ENCODE measurements around the gene PIEZO1. TPM values are rescaled to one million over a fixed set of nuclear protein-coding genes. Genes with fewer than 3 reads are reported as not detected.
A peak's percentile ranks its signal among the peaks of the same experiment; 100 is the strongest.

PIEZO1 gene
- total and polyA plus RNA-seq, 2 donors (not counting 1 experiment from before 2014, with no cell fraction given), result 94.5 to 313 TPM

DNA sequence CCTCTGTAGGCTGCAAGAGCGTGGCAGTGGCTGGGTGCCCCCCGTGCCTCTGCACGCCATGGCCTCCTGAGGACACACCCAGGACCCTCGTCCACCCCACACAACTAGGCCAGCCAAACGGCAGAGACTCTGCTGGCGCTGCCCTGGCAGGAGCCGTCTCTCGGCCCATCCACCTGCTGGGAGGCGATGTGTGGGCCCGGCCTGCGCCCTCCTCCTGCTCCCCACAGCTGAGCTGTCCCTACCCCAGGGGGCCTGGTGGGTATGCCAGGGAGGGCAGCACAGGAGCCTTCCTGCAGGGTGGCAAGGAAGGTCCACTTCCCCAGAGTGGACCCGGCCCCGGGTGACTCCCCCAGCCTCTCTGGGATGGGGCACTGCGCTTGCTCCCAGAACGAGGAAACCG lies 85.8 kb downstream of the PIEZO1 start:
- H3K4me1 ChIP-seq (ENCODE audit: control insufficient read depth, extremely low read depth, insufficient read depth, low read length), result peaks cover 11% of the 10 kb centered on the region
- H2AFZ ChIP-seq (ENCODE audit: low read length), result no peak overlapping the region
- H3K27ac ChIP-seq (ENCODE audit: insufficient read depth, low read length), result no peak overlapping the region
- H3K79me2 ChIP-seq (ENCODE audit: control insufficient read depth, insufficient read depth, low read length), result peaks cover 7% of the 10 kb centered on the region
- TF ChIP-seq, protein P1, sequence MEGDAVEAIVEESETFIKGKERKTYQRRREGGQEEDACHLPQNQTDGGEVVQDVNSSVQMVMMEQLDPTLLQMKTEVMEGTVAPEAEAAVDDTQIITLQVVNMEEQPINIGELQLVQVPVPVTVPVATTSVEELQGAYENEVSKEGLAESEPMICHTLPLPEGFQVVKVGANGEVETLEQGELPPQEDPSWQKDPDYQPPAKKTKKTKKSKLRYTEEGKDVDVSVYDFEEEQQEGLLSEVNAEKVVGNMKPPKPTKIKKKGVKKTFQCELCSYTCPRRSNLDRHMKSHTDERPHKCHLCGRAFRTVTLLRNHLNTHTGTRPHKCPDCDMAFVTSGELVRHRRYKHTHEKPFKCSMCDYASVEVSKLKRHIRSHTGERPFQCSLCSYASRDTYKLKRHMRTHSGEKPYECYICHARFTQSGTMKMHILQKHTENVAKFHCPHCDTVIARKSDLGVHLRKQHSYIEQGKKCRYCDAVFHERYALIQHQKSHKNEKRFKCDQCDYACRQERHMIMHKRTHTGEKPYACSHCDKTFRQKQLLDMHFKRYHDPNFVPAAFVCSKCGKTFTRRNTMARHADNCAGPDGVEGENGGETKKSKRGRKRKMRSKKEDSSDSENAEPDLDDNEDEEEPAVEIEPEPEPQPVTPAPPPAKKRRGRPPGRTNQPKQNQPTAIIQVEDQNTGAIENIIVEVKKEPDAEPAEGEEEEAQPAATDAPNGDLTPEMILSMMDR (conservative IDR thresholded peaks at IDR 0.05 in 1 of 2, IDR thresholded peaks at IDR 0.05 in 1 of 2; ENCODE audit: low read depth in 1 of 2, low read length in 2 of 2), result no peak
- TF ChIP-seq EZH2 (IDR thresholded peaks at IDR 0.05; ENCODE audit: low read length, missing control alignments), result no peak
- no peak overlapping the region for H3K4me3 ChIP-seq (replicated peaks in 1 of 4; ENCODE audit: control extremely low read depth in 1 of 4, insufficient read depth in 1 of 4, low read depth in 3 of 4, low read length in 4 of 4)
- no peak overlapping the region for H3K9ac ChIP-seq (ENCODE audit: insufficient read depth, low read length)
- peaks cover 17% of the 10 kb centered on the region for H3K36me3 ChIP-seq (ENCODE audit: control insufficient read depth, insufficient read depth, low read length)
- H3K4me2 ChIP-seq (ENCODE audit: extremely low read depth, insufficient read depth, low read length), result no peak overlapping the region
- no peaks in the 10 kb centered on the region for H4K20me1 ChIP-seq (ENCODE audit: control insufficient read depth, extremely low read depth, insufficient read depth, low read length)
- H3K9me3 ChIP-seq (ENCODE audit: control insufficient read depth, insufficient read depth, low read depth, low read length), result no peaks in the 10 kb centered on the region
- H3K27me3 ChIP-seq (ENCODE audit: control insufficient read depth, insufficient read depth, low read length), result no peaks in the 10 kb centered on the region
- no peak for DNase-seq (ENCODE audit: low read depth in 2 of 2)

DNA sequence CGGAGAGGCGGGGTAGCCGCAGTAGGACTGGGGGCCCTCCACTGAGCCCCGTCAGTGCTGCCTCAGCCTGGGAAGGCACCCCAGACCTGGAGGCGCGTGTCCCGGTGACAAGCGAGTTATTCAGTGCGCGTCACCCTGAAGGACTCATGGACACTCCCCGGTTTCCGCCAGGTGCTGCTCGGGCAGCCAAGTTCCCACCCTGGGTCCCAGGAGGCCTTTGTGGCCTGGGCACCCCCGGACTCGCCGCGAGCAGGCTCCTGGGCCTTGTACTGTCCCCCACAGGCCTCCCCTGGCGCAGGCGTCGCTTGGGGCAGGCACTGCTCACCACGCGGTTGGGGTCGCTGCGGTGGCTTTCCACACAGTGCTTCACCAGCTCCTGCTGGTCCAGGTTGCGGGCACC lies 86.4 kb downstream of the PIEZO1 start:
- no peak overlapping the region for H3K4me3 ChIP-seq (replicated peaks in 1 of 4; ENCODE audit: control extremely low read depth in 1 of 4, insufficient read depth in 1 of 4, low read depth in 3 of 4, low read length in 4 of 4)
- H3K27me3 ChIP-seq (ENCODE audit: control insufficient read depth, insufficient read depth, low read length), result no peaks in the 10 kb centered on the region
- no peak for TF ChIP-seq EZH2 (IDR thresholded peaks at IDR 0.05; ENCODE audit: low read length, missing control alignments)
- TF ChIP-seq, protein P1 (conservative IDR thresholded peaks at IDR 0.05 in 1 of 2, IDR thresholded peaks at IDR 0.05 in 1 of 2; ENCODE audit: low read depth in 1 of 2, low read length in 2 of 2), result no peak
- no peak overlapping the region for H3K27ac ChIP-seq (ENCODE audit: insufficient read depth, low read length)
- H2AFZ ChIP-seq (ENCODE audit: low read length), result no peak overlapping the region
- H3K79me2 ChIP-seq (ENCODE audit: control insufficient read depth, insufficient read depth, low read length), result peaks cover 5% of the 10 kb centered on the region
- no peak overlapping the region for H3K4me2 ChIP-seq (ENCODE audit: extremely low read depth, insufficient read depth, low read length)
- H3K4me1 ChIP-seq (ENCODE audit: control insufficient read depth, extremely low read depth, insufficient read depth, low read length), result peaks cover 11% of the 10 kb centered on the region
- no peak overlapping the region for H3K9ac ChIP-seq (ENCODE audit: insufficient read depth, low read length)
- H3K36me3 ChIP-seq (ENCODE audit: control insufficient read depth, insufficient read depth, low read length), result peaks cover 17% of the 10 kb centered on the region
- no peaks in the 10 kb centered on the region for H4K20me1 ChIP-seq (ENCODE audit: control insufficient read depth, extremely low read depth, insufficient read depth, low read length)
- H3K9me3 ChIP-seq (ENCODE audit: control insufficient read depth, insufficient read depth, low read depth, low read length), result no peaks in the 10 kb centered on the region
- DNase-seq (ENCODE audit: low read depth in 2 of 2), result no peak

- Histone ChIP-seq H3K79me2 (ENCODE audit: control insufficient read depth, insufficient read depth, low read length) (peaks cover 3% of the 10 kb centered on the region), H3K4me1 (ENCODE audit: control insufficient read depth, extremely low read depth, insufficient read depth, low read length) (peaks cover 11% of the 10 kb centered on the region), H4K20me1 (ENCODE audit: control insufficient read depth, extremely low read depth, insufficient read depth, low read length) (no peaks in the 10 kb centered on the region), H3K27ac (ENCODE audit: insufficient read depth, low read length) (no peak overlapping the region), H3K9me3 (ENCODE audit: control insufficient read depth, insufficient read depth, low read depth, low read length) (no peaks in the 10 kb centered on the region), H3K9ac (ENCODE audit: insufficient read depth, low read length) (no peak overlapping the region), H3K4me2 (ENCODE audit: extremely low read depth, insufficient read depth, low read length) (no peak overlapping the region), H3K36me3 (ENCODE audit: control insufficient read depth, insufficient read depth, low read length) (peaks cover 17% of the 10 kb centered on the region), H3K4me3 (replicated peaks in 1 of 4; ENCODE audit: control extremely low read depth in 1 of 4, insufficient read depth in 1 of 4, low read depth in 3 of 4, low read length in 4 of 4) (no peak overlapping the region), H3K27me3 (ENCODE audit: control insufficient read depth, insufficient read depth, low read length) (no peaks in the 10 kb centered on the region), H2AFZ (ENCODE audit: low read length) (no peak overlapping the region)
- TF ChIP-seq EZH2 (IDR thresholded peaks at IDR 0.05; ENCODE audit: low read length, missing control alignments), result no peak
- TF ChIP-seq, protein P1 (conservative IDR thresholded peaks at IDR 0.05 in 1 of 2, IDR thresholded peaks at IDR 0.05 in 1 of 2; ENCODE audit: low read depth in 1 of 2, low read length in 2 of 2), result peak in 1 of 2 donors; percentile 17
- no peak for DNase-seq (ENCODE audit: low read depth in 2 of 2)
Observed at GRCh38 chr16:88697831-88698615, 87.0 kb downstream of the PIEZO1 start.

Data from fibroblast of lung (primary cell).